C4-2B (cell line): ENCODE data around the gene KBTBD4.

Experiments
- H3K27ac ChIP-seq: fragments of 450-650 bp; 2 replicates; pipeline ENCODE4 v1.5.1; 2017
- CTCF ChIP-seq: fragments of 450-650 bp; conservative IDR thresholded peaks from 2 replicates; pipeline ENCODE4 v1.5.1; 2017; ENCODE audit warnings: mild to moderate bottlenecking
- ZFX ChIP-seq: fragments of 450-650 bp; IDR thresholded peaks from 2 replicates; pipeline ENCODE4 v1.6.1; 2017

KBTBD4 gene

GRCh38 chr11:47586098-47586855, 7.5 kb upstream of the KBTBD4 start, which contains the start of gene FAM180B:
Gene FAM180B, plus strand, starts transcription at chr11:47586678. Its CDS starts 91 bp downstream, at chr11:47586769.
- no peak within 1 kb of the TSS for H3K27ac ChIP-seq
- TF ChIP-seq CTCF (no peak), ZFX (no peak)

- no peak for TF ChIP-seq ZFX
- no peak for TF ChIP-seq CTCF
- H3K27ac ChIP-seq, result no peak overlapping the region
Observed at GRCh38 chr11:47583844-47584243, 5.1 kb upstream of the KBTBD4 start.

- peak overlapping the region; percentile 98 for H3K27ac ChIP-seq
- TF ChIP-seq CTCF (no peak), ZFX (no peak)
Observed at GRCh38 chr11:47577460-47578041, 1.2 kb downstream of the KBTBD4 start.

- TF ChIP-seq CTCF (no peak), ZFX (no peak)
- H3K27ac ChIP-seq, result no peak overlapping the region
Observed at GRCh38 chr11:47573321-47573720, 5.4 kb downstream of the KBTBD4 start.

- no peak overlapping the region for H3K27ac ChIP-seq
- no peak for TF ChIP-seq ZFX
Observed at GRCh38 chr11:47572715-47573255, 6.0 kb downstream of the KBTBD4 start.

GRCh38 chr11:47571895-47572294, 6.9 kb downstream of the KBTBD4 start:
- H3K27ac ChIP-seq, result no peak overlapping the region

GRCh38 chr11:47571357-47571729, 7.4 kb downstream of the KBTBD4 start:
- no peak overlapping the region for H3K27ac ChIP-seq
- TF ChIP-seq CTCF, result no peak
- no peak for TF ChIP-seq ZFX

More at GRCh38 chr11:47571895-47572294, 6.9 kb downstream of the KBTBD4 start:
- TF ChIP-seq ZFX (no peak), CTCF (no peak)
